Measurements from ENCODE around the gene CPLX3. TPM values are rescaled to one million over a fixed set of nuclear protein-coding genes. Genes with fewer than 3 reads are reported as not detected.

Gene CPLX3
- total RNA-seq: not detected in 2 replicates

DNA sequence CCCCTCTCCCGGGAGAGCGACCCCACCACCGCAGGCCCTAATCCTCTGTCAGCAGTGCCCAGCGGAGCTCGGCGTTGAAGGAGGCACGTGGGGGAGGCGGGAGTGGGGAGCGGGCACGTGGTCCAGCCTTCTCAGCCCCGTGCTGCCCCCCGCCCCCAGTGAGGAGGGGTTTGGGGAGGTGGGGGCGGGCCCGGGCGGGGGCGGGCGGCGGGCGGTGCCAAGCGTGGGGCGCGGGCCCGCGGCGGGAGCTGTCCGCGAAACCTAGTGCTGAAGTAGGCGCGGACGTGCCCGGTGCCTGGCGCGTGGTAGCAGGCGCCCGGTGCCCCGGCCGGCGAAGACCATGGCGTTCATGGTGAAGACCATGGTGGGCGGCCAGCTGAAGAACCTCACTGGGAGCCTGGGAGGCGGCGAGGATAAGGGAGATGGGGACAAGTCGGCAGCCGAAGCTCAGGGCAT lies at the start of gene CPLX3:
Gene CPLX3, plus strand, starts transcription at position 264 of the 456 bp plus-strand sequence. Its CDS starts 77 bp downstream, at position 341.

DNA sequence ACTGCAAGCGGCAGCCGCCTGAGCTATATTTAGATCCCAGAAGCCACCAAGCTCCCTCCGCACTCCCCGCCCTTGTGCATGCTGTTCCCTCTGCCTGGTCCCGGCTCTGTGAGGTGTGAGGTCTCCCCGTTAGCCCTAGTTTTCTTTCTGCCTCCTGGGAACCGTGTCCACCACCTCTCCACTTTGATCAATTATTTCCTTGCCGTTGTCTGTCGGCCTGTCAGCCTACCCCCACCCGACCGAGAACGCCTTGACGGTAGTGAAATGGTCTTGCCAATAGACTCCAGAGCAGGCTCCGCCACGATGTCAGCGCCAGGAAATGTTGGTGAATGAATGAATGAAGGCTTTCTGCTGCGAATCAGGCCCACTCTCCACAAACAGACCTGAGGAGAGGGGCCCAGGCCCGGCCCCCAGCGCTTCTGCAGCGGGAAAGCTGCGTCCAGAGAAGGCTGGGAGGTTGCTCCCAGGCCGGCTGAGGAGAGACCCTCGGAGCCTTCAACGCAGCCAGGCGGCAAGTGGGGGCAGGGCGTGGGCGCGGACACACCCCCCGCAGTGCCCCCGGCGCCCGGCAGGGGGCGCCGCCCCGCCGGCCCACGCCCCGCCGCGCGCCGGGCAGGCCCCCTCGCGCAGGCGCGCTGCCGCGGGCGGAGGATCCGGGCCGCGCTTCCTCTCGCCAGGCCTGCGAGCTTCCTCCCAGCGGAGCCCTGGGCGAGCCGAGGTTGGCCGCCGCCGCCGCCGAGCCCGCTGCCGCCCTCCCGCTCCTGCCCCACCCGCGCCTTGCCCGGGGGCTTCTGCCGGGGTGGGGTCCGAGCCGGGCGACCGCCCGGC lies 44.8 kb upstream of the CPLX3 start, which contains the start of gene CSK:
Gene CSK, plus strand, starts transcription at position 650 of the 828 bp plus-strand sequence. CDS start 16,218 bp downstream, outside the sequence.

GRCh38 chr15:74812533-74812932 lies 13.9 kb upstream of the CPLX3 start, which contains the start of gene LMAN1L:
Gene LMAN1L, plus strand, starts transcription at chr15:74812835. Its CDS starts 20 bp downstream, at chr15:74812855.

GRCh38 chr15:74842581-74843444 lies 16.4 kb downstream of the CPLX3 start, which contains the start of gene ULK3:
Gene ULK3, minus strand, starts transcription at chr15:74843156. Its CDS starts 51 bp downstream, at chr15:74843105.

GRCh38 chr15:74873036-74873755 lies 46.8 kb downstream of the CPLX3 start, which contains the start of gene SCAMP2:
Gene SCAMP2, minus strand, starts transcription at chr15:74873365. Its CDS starts 110 bp downstream, at chr15:74873255.

Other genes with a start within 250 kb of the CPLX3 start
- gene CLK3, start 210.8 kb upstream of the CPLX3 start, total RNA-seq: 42.1 and 53.0 TPM in 2 replicates
- 8.9 and 15.7 TPM in 2 replicates for gene EDC3, start 130.6 kb upstream of the CPLX3 start, total RNA-seq
- gene CYP1A1, start 101.1 kb upstream of the CPLX3 start, total RNA-seq: not detected in 2 replicates
- not detected in 2 replicates for gene CYP1A2, start 77.8 kb upstream of the CPLX3 start, total RNA-seq
- 28.1 and 30.1 TPM in 2 replicates for gene CSK, start 44.5 kb upstream of the CPLX3 start, total RNA-seq
- gene LMAN1L, start 13.8 kb upstream of the CPLX3 start, total RNA-seq: not detected in 2 replicates
- 9.0 and 15.6 TPM in 2 replicates for gene ULK3, start 16.5 kb downstream of the CPLX3 start, total RNA-seq
- 40.1 and 48.6 TPM in 2 replicates for gene SCAMP2, start 46.7 kb downstream of the CPLX3 start, total RNA-seq
- 67.7 and 79.6 TPM in 2 replicates for gene MPI, start 63.4 kb downstream of the CPLX3 start, total RNA-seq
- gene FAM219B, start 80.2 kb downstream of the CPLX3 start, total RNA-seq: 32.9 and 37.5 TPM in 2 replicates
- gene COX5A, start 111.4 kb downstream of the CPLX3 start, total RNA-seq: 112 and 114 TPM in 2 replicates
- 15.1 and 15.2 TPM in 2 replicates for gene RPP25, start 130.1 kb downstream of the CPLX3 start, total RNA-seq
- gene SCAMP5, start 168.9 kb downstream of the CPLX3 start, total RNA-seq: 0.83 and 3.4 TPM in 2 replicates
- gene PPCDC, start 197.0 kb downstream of the CPLX3 start, total RNA-seq: 6.2 and 8.8 TPM in 2 replicates